Kidney (tissue), 14 donors: ENCODE data around the gene PRPSAP1. TPM values are rescaled to one million over a fixed set of nuclear protein-coding genes. Genes with fewer than 3 reads are reported as not detected.
A peak's percentile ranks its signal among the peaks of the same experiment; 100 is the strongest.
"Not testable (repeated sequence)": the region's sequence is repeated elsewhere in the genome, so short reads cannot be mapped to it uniquely, and the experiment has no call there.

ENCODE experiments used
- DNase-seq, 5 donors: peaks; one replicate each; pipeline ENCODE4 v3.0.0-alpha.2; 2013 to 2020
- FAIRE-seq: peaks from 2 replicates; lab custom pipeline; 2012; peaks lifted over from hg19 to GRCh38; lab: Jason Lieb, UNC
- H3K27ac ChIP-seq, 2 donors: one replicate each; pipeline ENCODE4 v1.7.0; 2013; ENCODE audit warnings: low read depth in 2 of 2, low read length in 2 of 2, inconsistent platforms in 1 of 2
- H3K27me3 ChIP-seq: one replicate; pipeline ENCODE4 v1.7.1; 2013; ENCODE audit warnings: low read length, inconsistent platforms; ENCODE audit not compliant: control insufficient read depth, insufficient read depth
- H3K36me3 ChIP-seq, 3 donors: one replicate each; pipeline versions ENCODE4 v1.7.0 to v1.7.1; 2013; ENCODE audit warnings: low read length in 3 of 3, control low read depth in 1 of 3, inconsistent platforms in 1 of 3; ENCODE audit not compliant: insufficient read depth in 3 of 3, control insufficient read depth in 2 of 3
- H3K4me1 ChIP-seq, 3 donors: one replicate each; pipeline versions ENCODE4 v1.7.0 to v1.7.1; 2013; ENCODE audit warnings: low read length in 3 of 3, inconsistent platforms in 1 of 3, low read depth in 1 of 3; ENCODE audit not compliant: control insufficient read depth in 2 of 3, insufficient read depth in 2 of 3
- H3K4me3 ChIP-seq, 3 donors: one replicate each; pipeline versions ENCODE4 v1.7.0 to v1.8.1; 2013; ENCODE audit warnings: low read length in 3 of 3, control low read depth in 1 of 3, inconsistent platforms in 1 of 3
- H3K9ac ChIP-seq, 3 donors: one replicate each; pipeline versions ENCODE4 v1.7.0 to v1.7.1; 2013; ENCODE audit warnings: low read length in 3 of 3, control low read depth in 1 of 3, inconsistent platforms in 1 of 3
- H3K9me3 ChIP-seq, 3 donors: one replicate each; pipeline versions ENCODE4 v1.7.0 to v1.7.1; 2013; ENCODE audit warnings: low read length in 3 of 3, control low read depth in 1 of 3, inconsistent platforms in 1 of 3; ENCODE audit not compliant: control insufficient read depth in 2 of 3, insufficient read depth in 1 of 3
- CTCF ChIP-seq: IDR thresholded peaks from 3 replicates; pipeline ENCODE4 v1.5.1; 2012; ENCODE audit warnings: mild to moderate bottlenecking, moderate library complexity, borderline replicate concordance; ENCODE audit not compliant: insufficient read depth; ENCODE audit errors: extremely low read depth
- intact Hi-C: fragments of 100-400 bp; cut with DNase I; formaldehyde crosslinking; loops from one replicate; pipeline ENCODE4 v1.11.1; 2022
- polyA plus RNA-seq: library from polyadenylated mRNA; stranded (reverse); fragments of 350-450 nt; fragmentation: Illumina TruSeq; extraction: RNeasy Lipid Tissue Mini Kit (QIAGEN cat#74804); gene quantifications from one replicate; pipeline ENCODE4 v1.2.3, GENCODE V29; 2014; ENCODE audit warnings: low read depth, low replicate concordance; ENCODE audit not compliant: insufficient read depth
- total RNA-seq: library from RNA; stranded (reverse); fragmentation: NEBNext Ultra II Directional; extraction: Animal tissue kit (Norgen Biotek cat#: 25700); gene quantifications from one replicate; pipeline ENCODE4 v1.2.1, GENCODE V29; 2021
- donor health status: control.
- donor health status: control.
- donor health status: control.
- donor health status: control.
- donor health status: control.
- donor health status: DM: yes; HTN: yes; CAD: no.
- donor health status: Normal renal cell carcinoma (clear cell type).

PRPSAP1 gene
- total and polyA plus RNA-seq, 2 donors from 2014 or later = 37.6 to 39.9 TPM

GRCh38 chr17:76270127-76270592 lies 83.6 kb downstream of the PRPSAP1 start:
- peaks cover 2 to 38% (median 27%) of the 10 kb centered on the region in 3 donors for H3K4me1 ChIP-seq
- TF ChIP-seq CTCF = no peak
- no peak overlapping the region for H3K4me3 ChIP-seq
- no peaks in the 10 kb centered on the region for H3K27me3 ChIP-seq
- intact Hi-C loops = no loop called here
- FAIRE-seq = no peak
- H3K9ac ChIP-seq = no peak overlapping the region
- DNase-seq = peak in 1 of 5 donors; percentile 77
- peak overlapping the region in 1 of 2 donors; percentile 14 for H3K27ac ChIP-seq
- H3K36me3 ChIP-seq = no peaks in the 10 kb centered on the region
- no peaks in the 10 kb centered on the region for H3K9me3 ChIP-seq

GRCh38 chr17:76268991-76269981 lies 84.4 kb downstream of the PRPSAP1 start:
- Histone ChIP-seq H3K27me3 (no peaks in the 10 kb centered on the region), H3K9ac (no peak overlapping the region), H3K36me3 (no peaks in the 10 kb centered on the region), H3K4me3 (no peak overlapping the region), H3K4me1 (peaks cover 6 to 42% (median 27%) of the 10 kb centered on the region in 3 donors), H3K27ac (no peak overlapping the region), H3K9me3 (no peaks in the 10 kb centered on the region)
- no peak for TF ChIP-seq CTCF
- peak in 1 of 5 donors; percentile 66 for DNase-seq
- no peak for FAIRE-seq
- intact Hi-C loops = no loop called here

- peaks cover 7 to 50% (median 36%) of the 10 kb centered on the region in 3 donors for H3K4me1 ChIP-seq
- no peaks in the 10 kb centered on the region for H3K27me3 ChIP-seq
- DNase-seq (peak in 1 of 5 donors; percentile 93), FAIRE-seq (no peak)
- H3K27ac ChIP-seq = peak overlapping the region; percentile 33 to 78
- intact Hi-C loops = no loop called here
- peak overlapping the region in 2 of 3 donors; percentile 13 to 52 for H3K9ac ChIP-seq
- no peak overlapping the region for H3K4me3 ChIP-seq
- H3K36me3 ChIP-seq = no peaks in the 10 kb centered on the region
- no peak for TF ChIP-seq CTCF
- H3K9me3 ChIP-seq = no peaks in the 10 kb centered on the region
Observed at GRCh38 chr17:76268015-76268749, 85.5 kb downstream of the PRPSAP1 start.

GRCh38 chr17:76267581-76268001 lies 86.1 kb downstream of the PRPSAP1 start:
- H3K9ac ChIP-seq = peak overlapping the region in 1 of 3 donors; percentile 13
- H3K27ac ChIP-seq = peak overlapping the region; percentile 33 to 78
- H3K27me3 ChIP-seq, FAIRE-seq, H3K9me3 ChIP-seq, H3K36me3 ChIP-seq, intact Hi-C loops, H3K4me3 ChIP-seq: not testable (repeated sequence)
- DNase-seq = peak in 1 of 5 donors; percentile 45
- peaks cover 7 to 54% (median 38%) of the 10 kb centered on the region in 3 donors for H3K4me1 ChIP-seq
